ENCODE data around the gene SLC25A23.
A peak's percentile ranks its signal among the peaks of the same experiment; 100 is the strongest.
"Not testable (repeated sequence)": the region's sequence is repeated elsewhere in the genome, so short reads cannot be mapped to it uniquely, and the experiment has no call there.

The SLC25A23 gene

GRCh38 chr19:6406401-6406800, 53.2 kb downstream of the SLC25A23 start:
- TF ChIP-seq SPI1 (IDR thresholded peaks at IDR 0.05; ENCODE audit: low read depth, low read length) (no peak), POLR2A (IDR thresholded peaks at IDR 0.05; ENCODE audit: low read depth, low read length) (no peak), PAX5 (IDR thresholded peaks at IDR 0.05; ENCODE audit: insufficient read depth, low read length, severe bottlenecking) (no peak), POU2F2 (IDR thresholded peaks at IDR 0.05; ENCODE audit: low read depth, low read length) (no peak)
- FAIRE-seq (no peak), DNase-seq (ENCODE audit: insufficient read length, low spot score) (no peak)

GRCh38 chr19:6402837-6403608, 56.6 kb downstream of the SLC25A23 start:
- TF ChIP-seq SPI1 (IDR thresholded peaks at IDR 0.05; ENCODE audit: low read depth, low read length) (no peak), TAF1 (IDR thresholded peaks at IDR 0.05; ENCODE audit: low read depth, low read length) (no peak), POU2F2 (IDR thresholded peaks at IDR 0.05; ENCODE audit: low read depth, low read length) (no peak), PAX5 (IDR thresholded peaks at IDR 0.05; ENCODE audit: insufficient read depth, low read length, severe bottlenecking) (no peak), POLR2AphosphoS5 (IDR thresholded peaks at IDR 0.05; ENCODE audit: low read depth, low read length) (no peak)
- DNase-seq (ENCODE audit: insufficient read length, low spot score) (no peak), FAIRE-seq (no peak)

GRCh38 chr19:6402058-6402457, 57.5 kb downstream of the SLC25A23 start:
- TF ChIP-seq PAX5 (IDR thresholded peaks at IDR 0.05; ENCODE audit: insufficient read depth, low read length, severe bottlenecking) (no peak), SPI1 (IDR thresholded peaks at IDR 0.05; ENCODE audit: low read depth, low read length) (no peak), POLR2A (IDR thresholded peaks at IDR 0.05; ENCODE audit: low read depth, low read length) (no peak), TAF1 (IDR thresholded peaks at IDR 0.05; ENCODE audit: low read depth, low read length) (no peak), POU2F2 (IDR thresholded peaks at IDR 0.05; ENCODE audit: low read depth, low read length) (no peak), POLR2AphosphoS5 (IDR thresholded peaks at IDR 0.05; ENCODE audit: low read depth, low read length) (no peak)
- DNase-seq (ENCODE audit: insufficient read length, low spot score) (no peak), FAIRE-seq (no peak)

GRCh38 chr19:6400062-6400944, 59.3 kb downstream of the SLC25A23 start:
- not testable (repeated sequence) for DNase-seq (ENCODE audit: insufficient read length, low spot score); FAIRE-seq

- DNase-seq (ENCODE audit: insufficient read length, low spot score), result no peak
- no peak for TF ChIP-seq SPI1 (IDR thresholded peaks at IDR 0.05; ENCODE audit: low read depth, low read length)
- TF ChIP-seq PAX5 (IDR thresholded peaks at IDR 0.05; ENCODE audit: insufficient read depth, low read length, severe bottlenecking), result no peak
- TF ChIP-seq TAF1 (IDR thresholded peaks at IDR 0.05; ENCODE audit: low read depth, low read length), result no peak
- no peak for FAIRE-seq
Observed at GRCh38 chr19:6396305-6396704, 63.3 kb downstream of the SLC25A23 start.

GRCh38 chr19:6394831-6395230, 64.8 kb downstream of the SLC25A23 start:
- no peak for DNase-seq (ENCODE audit: insufficient read length, low spot score)
- TF ChIP-seq PAX5 (IDR thresholded peaks at IDR 0.05; ENCODE audit: insufficient read depth, low read length, severe bottlenecking), result no peak
- no peak for TF ChIP-seq SPI1 (IDR thresholded peaks at IDR 0.05; ENCODE audit: low read depth, low read length)
- no peak for TF ChIP-seq POU2F2 (IDR thresholded peaks at IDR 0.05; ENCODE audit: low read depth, low read length)
- TF ChIP-seq POLR2A (IDR thresholded peaks at IDR 0.05; ENCODE audit: low read depth, low read length), result no peak
- no peak for TF ChIP-seq TAF1 (IDR thresholded peaks at IDR 0.05; ENCODE audit: low read depth, low read length)
- TF ChIP-seq POLR2AphosphoS5 (IDR thresholded peaks at IDR 0.05; ENCODE audit: low read depth, low read length), result no peak
- FAIRE-seq, result no peak

GRCh38 chr19:6393983-6394412, 65.6 kb downstream of the SLC25A23 start:
- DNase-seq (ENCODE audit: insufficient read length, low spot score) (peak; percentile 62), FAIRE-seq (no peak)
- TF ChIP-seq POU2F2 (IDR thresholded peaks at IDR 0.05; ENCODE audit: low read depth, low read length) (no peak), SPI1 (IDR thresholded peaks at IDR 0.05; ENCODE audit: low read depth, low read length) (no peak), PAX5 (IDR thresholded peaks at IDR 0.05; ENCODE audit: insufficient read depth, low read length, severe bottlenecking) (no peak), POLR2AphosphoS5 (IDR thresholded peaks at IDR 0.05; ENCODE audit: low read depth, low read length) (no peak), TAF1 (IDR thresholded peaks at IDR 0.05; ENCODE audit: low read depth, low read length) (no peak), POLR2A (IDR thresholded peaks at IDR 0.05; ENCODE audit: low read depth, low read length) (no peak; the same call in 1 of the 2 replicates)

- peak; percentile 99 for FAIRE-seq
Observed at GRCh38 chr19:6393074-6393982, 66.3 kb downstream of the SLC25A23 start, which contains the start of gene GTF2F1. Gene GTF2F1 (minus strand): TSS chr19:6393164. CDS start chr19:6392995, 169 bp downstream.

More at GRCh38 chr19:6393074-6393982, 66.3 kb downstream of the SLC25A23 start, which contains the start of gene GTF2F1:
- TF ChIP-seq TAF1 (IDR thresholded peaks at IDR 0.05; ENCODE audit: low read depth, low read length) (peak; percentile 70; the same call in 1 of the 2 replicates), SPI1 (IDR thresholded peaks at IDR 0.05; ENCODE audit: low read depth, low read length) (no peak), PAX5 (IDR thresholded peaks at IDR 0.05; ENCODE audit: insufficient read depth, low read length, severe bottlenecking) (no peak), POU2F2 (IDR thresholded peaks at IDR 0.05; ENCODE audit: low read depth, low read length) (no peak; the same call in 1 of the 2 replicates), POLR2AphosphoS5 (IDR thresholded peaks at IDR 0.05; ENCODE audit: low read depth, low read length) (peak; percentile 78), POLR2A (IDR thresholded peaks at IDR 0.05; ENCODE audit: low read depth, low read length) (peak; percentile 63; the same call in 1 of the 2 replicates)
- DNase-seq (ENCODE audit: insufficient read length, low spot score), result peak; percentile 95

Data from GM12891 (cell line).